ENCODE results near the gene PCDHGB5. TPM values are rescaled to one million over a fixed set of nuclear protein-coding genes. Genes with fewer than 3 reads are reported as not detected.
"Not testable (repeated sequence)": the region's sequence is repeated elsewhere in the genome, so short reads cannot be mapped to it uniquely, and the experiment has no call there.

PCDHGB5 gene
- total RNA-seq, 1 donor from 2014 or later: 6.5 TPM

- TF ChIP-seq CTCF (conservative IDR thresholded peaks at IDR 0.05; ENCODE audit: low read depth, low read length): peak; percentile 51
- no peak for DNase-seq (ENCODE audit: low read depth)
- H3K4me3 ChIP-seq (ENCODE audit: low read depth, low read length): peak within 1 kb of the TSS; percentile 27
Measured at GRCh38 chr5:141430332-141431113, 32.8 kb downstream of the PCDHGB5 start, which contains the start of gene PCDHGA12. Gene PCDHGA12 (plus strand): TSS chr5:141430507. CDS start chr5:141430760, 253 bp downstream.

GRCh38 chr5:141431286-141431685 lies 33.5 kb downstream of the PCDHGB5 start:
- no peak for TF ChIP-seq CTCF (conservative IDR thresholded peaks at IDR 0.05; ENCODE audit: low read depth, low read length)
- no peak overlapping the region for H3K4me3 ChIP-seq (ENCODE audit: low read depth, low read length)
- no peak for DNase-seq (ENCODE audit: low read depth)

- not testable (repeated sequence) for H3K4me3 ChIP-seq (ENCODE audit: low read depth, low read length)
Measured at GRCh38 chr5:141432308-141432707, 34.6 kb downstream of the PCDHGB5 start.

GRCh38 chr5:141432726-141433125 lies 35.0 kb downstream of the PCDHGB5 start:
- not testable (repeated sequence) for H3K4me3 ChIP-seq (ENCODE audit: low read depth, low read length); DNase-seq (ENCODE audit: low read depth)

More at GRCh38 chr5:141432308-141432707, 34.6 kb downstream of the PCDHGB5 start:
- not testable (repeated sequence) for DNase-seq (ENCODE audit: low read depth)

GRCh38 chr5:141434006-141434405 lies 36.3 kb downstream of the PCDHGB5 start:
- no peak for TF ChIP-seq CTCF (conservative IDR thresholded peaks at IDR 0.05; ENCODE audit: low read depth, low read length)
- DNase-seq (ENCODE audit: low read depth): no peak
- H3K4me3 ChIP-seq (ENCODE audit: low read depth, low read length): no peak overlapping the region

GRCh38 chr5:141437221-141437620 lies 39.5 kb downstream of the PCDHGB5 start:
- no peak overlapping the region for H3K4me3 ChIP-seq (ENCODE audit: low read depth, low read length)
- no peak for DNase-seq (ENCODE audit: low read depth)

GRCh38 chr5:141439411-141440141 lies 41.8 kb downstream of the PCDHGB5 start:
- DNase-seq (ENCODE audit: low read depth): no peak
- H3K4me3 ChIP-seq (ENCODE audit: low read depth, low read length): no peak overlapping the region
- no peak for TF ChIP-seq CTCF (conservative IDR thresholded peaks at IDR 0.05; ENCODE audit: low read depth, low read length)

More at GRCh38 chr5:141437221-141437620, 39.5 kb downstream of the PCDHGB5 start:
- no peak for TF ChIP-seq CTCF (conservative IDR thresholded peaks at IDR 0.05; ENCODE audit: low read depth, low read length)
